ENCODE measurements around the gene APLNR. TPM values are rescaled to one million over a fixed set of nuclear protein-coding genes. Genes with fewer than 3 reads are reported as not detected.

APLNR gene
- total RNA-seq, result 10 to 100 TPM in 1 of 2 donors, 1 to 10 TPM in 1; 3.2 to 39.4 TPM
- polyA plus RNA-seq, result 1 to 10 TPM; 3.4 to 4.5 TPM

DNA sequence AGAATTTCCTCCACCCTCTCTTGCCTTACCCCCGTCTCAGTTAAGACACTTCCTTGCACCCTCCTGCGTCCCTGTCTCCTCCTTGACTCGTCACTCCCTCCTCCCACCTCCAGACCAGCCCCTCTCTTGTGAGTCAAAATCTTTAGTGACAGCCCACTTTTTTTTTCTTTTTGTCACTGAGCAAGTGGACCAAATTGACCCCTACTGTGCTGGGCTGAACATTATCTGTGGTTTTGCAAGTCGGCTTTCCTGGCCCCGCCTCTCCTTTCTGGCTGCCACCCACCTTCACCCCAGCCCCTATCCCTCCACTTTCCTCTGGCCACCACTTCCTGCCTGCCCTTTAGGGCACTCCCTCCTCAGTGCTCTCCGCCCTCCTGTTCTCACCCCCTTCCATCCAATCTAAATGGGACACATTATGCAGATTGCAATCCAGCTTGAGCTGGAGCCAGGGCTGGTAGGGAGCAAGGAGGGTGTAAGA, at the start of gene APLNR:
Gene APLNR (minus strand): TSS at position 47 of the 478 bp plus-strand sequence. CDS start 246 bp downstream, outside the sequence.
- peak; percentile 46 for DNase-seq (ENCODE audit: low spot score)
- no peak within 1 kb of the TSS for H3K9ac ChIP-seq (ENCODE audit: low read depth in 1 of 2, low read length in 2 of 2)
- H3K27ac ChIP-seq (ENCODE audit: low read depth in 1 of 2, low read length in 2 of 2), result peak within 1 kb of the TSS in 1 of 2 donors; percentile 14
- H3K9me3 ChIP-seq (ENCODE audit: control insufficient read depth in 4 of 4, low read length in 3 of 4), result no peaks in the 10 kb centered on the region
- WGBS, result 63% methylated on average over 6 of the region's 6 CpGs
- H3K36me3 ChIP-seq (ENCODE audit: control insufficient read depth in 4 of 4, insufficient read depth in 3 of 4, low read depth in 1 of 4, low read length in 3 of 4), result no peaks in the 10 kb centered on the region
- H3K4me3 ChIP-seq (ENCODE audit: low read depth in 1 of 3, low read length in 3 of 3), result peak within 1 kb of the TSS in 2 of 3 donors; percentile 10 to 43
- peaks cover 9 to 36% (median 27%) of the 10 kb centered on the region in 4 donors for H3K4me1 ChIP-seq (ENCODE audit: control insufficient read depth in 4 of 4, insufficient read depth in 4 of 4, low read length in 3 of 4)
- peaks cover 0 to 2% (median under 1%) of the 10 kb centered on the region in 4 donors for H3K27me3 ChIP-seq (ENCODE audit: control insufficient read depth in 4 of 4, insufficient read depth in 4 of 4, low read length in 3 of 4)
- TF ChIP-seq GABPA (IDR thresholded peaks at IDR 0.05 in 1 of 2, conservative IDR thresholded peaks at IDR 0.05 in 1 of 2), result no peak
- no peak for TF ChIP-seq NR2F2 (IDR thresholded peaks at IDR 0.05)
- TF ChIP-seq, protein P1, sequence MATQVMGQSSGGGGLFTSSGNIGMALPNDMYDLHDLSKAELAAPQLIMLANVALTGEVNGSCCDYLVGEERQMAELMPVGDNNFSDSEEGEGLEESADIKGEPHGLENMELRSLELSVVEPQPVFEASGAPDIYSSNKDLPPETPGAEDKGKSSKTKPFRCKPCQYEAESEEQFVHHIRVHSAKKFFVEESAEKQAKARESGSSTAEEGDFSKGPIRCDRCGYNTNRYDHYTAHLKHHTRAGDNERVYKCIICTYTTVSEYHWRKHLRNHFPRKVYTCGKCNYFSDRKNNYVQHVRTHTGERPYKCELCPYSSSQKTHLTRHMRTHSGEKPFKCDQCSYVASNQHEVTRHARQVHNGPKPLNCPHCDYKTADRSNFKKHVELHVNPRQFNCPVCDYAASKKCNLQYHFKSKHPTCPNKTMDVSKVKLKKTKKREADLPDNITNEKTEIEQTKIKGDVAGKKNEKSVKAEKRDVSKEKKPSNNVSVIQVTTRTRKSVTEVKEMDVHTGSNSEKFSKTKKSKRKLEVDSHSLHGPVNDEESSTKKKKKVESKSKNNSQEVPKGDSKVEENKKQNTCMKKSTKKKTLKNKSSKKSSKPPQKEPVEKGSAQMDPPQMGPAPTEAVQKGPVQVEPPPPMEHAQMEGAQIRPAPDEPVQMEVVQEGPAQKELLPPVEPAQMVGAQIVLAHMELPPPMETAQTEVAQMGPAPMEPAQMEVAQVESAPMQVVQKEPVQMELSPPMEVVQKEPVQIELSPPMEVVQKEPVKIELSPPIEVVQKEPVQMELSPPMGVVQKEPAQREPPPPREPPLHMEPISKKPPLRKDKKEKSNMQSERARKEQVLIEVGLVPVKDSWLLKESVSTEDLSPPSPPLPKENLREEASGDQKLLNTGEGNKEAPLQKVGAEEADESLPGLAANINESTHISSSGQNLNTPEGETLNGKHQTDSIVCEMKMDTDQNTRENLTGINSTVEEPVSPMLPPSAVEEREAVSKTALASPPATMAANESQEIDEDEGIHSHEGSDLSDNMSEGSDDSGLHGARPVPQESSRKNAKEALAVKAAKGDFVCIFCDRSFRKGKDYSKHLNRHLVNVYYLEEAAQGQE (IDR thresholded peaks at IDR 0.05), result no peak
- no peak for TF ChIP-seq ATF3 (IDR thresholded peaks at IDR 0.05)
- no peak for TF ChIP-seq HNF4A (conservative IDR thresholded peaks at IDR 0.05)
- no peak for TF ChIP-seq FOXA2 (IDR thresholded peaks at IDR 0.05)
- TF ChIP-seq EGR1 (IDR thresholded peaks at IDR 0.05; ENCODE audit: low read depth in 2 of 2), result no peak
- no peak for TF ChIP-seq JUND (IDR thresholded peaks at IDR 0.05)
- TF ChIP-seq, protein P2, sequence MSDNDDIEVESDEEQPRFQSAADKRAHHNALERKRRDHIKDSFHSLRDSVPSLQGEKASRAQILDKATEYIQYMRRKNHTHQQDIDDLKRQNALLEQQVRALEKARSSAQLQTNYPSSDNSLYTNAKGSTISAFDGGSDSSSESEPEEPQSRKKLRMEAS (IDR thresholded peaks at IDR 0.05), result no peak
- TF ChIP-seq CTCF (IDR thresholded peaks at IDR 0.05; ENCODE audit: low read depth, low read length, missing input control), result no peak
- TF ChIP-seq, protein P3, sequence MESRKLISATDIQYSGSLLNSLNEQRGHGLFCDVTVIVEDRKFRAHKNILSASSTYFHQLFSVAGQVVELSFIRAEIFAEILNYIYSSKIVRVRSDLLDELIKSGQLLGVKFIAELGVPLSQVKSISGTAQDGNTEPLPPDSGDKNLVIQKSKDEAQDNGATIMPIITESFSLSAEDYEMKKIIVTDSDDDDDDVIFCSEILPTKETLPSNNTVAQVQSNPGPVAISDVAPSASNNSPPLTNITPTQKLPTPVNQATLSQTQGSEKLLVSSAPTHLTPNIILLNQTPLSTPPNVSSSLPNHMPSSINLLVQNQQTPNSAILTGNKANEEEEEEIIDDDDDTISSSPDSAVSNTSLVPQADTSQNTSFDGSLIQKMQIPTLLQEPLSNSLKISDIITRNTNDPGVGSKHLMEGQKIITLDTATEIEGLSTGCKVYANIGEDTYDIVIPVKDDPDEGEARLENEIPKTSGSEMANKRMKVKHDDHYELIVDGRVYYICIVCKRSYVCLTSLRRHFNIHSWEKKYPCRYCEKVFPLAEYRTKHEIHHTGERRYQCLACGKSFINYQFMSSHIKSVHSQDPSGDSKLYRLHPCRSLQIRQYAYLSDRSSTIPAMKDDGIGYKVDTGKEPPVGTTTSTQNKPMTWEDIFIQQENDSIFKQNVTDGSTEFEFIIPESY (IDR thresholded peaks at IDR 0.05), result no peak

- DNase-seq (ENCODE audit: low spot score), result no peak
- peaks cover 0 to 1% (median under 1%) of the 10 kb centered on the region in 4 donors for H3K4me1 ChIP-seq (ENCODE audit: control insufficient read depth in 4 of 4, insufficient read depth in 4 of 4, low read length in 3 of 4)
- no peak overlapping the region for H3K9ac ChIP-seq (ENCODE audit: low read depth in 1 of 2, low read length in 2 of 2)
- H3K9me3 ChIP-seq (ENCODE audit: control insufficient read depth in 4 of 4, low read length in 3 of 4), result no peaks in the 10 kb centered on the region
- no peaks in the 10 kb centered on the region for H3K27me3 ChIP-seq (ENCODE audit: control insufficient read depth in 4 of 4, insufficient read depth in 4 of 4, low read length in 3 of 4)
- no peaks in the 10 kb centered on the region for H3K36me3 ChIP-seq (ENCODE audit: control insufficient read depth in 4 of 4, insufficient read depth in 3 of 4, low read depth in 1 of 4, low read length in 3 of 4)
- H3K4me3 ChIP-seq (ENCODE audit: low read depth in 1 of 3, low read length in 3 of 3), result no peak overlapping the region
- WGBS, result 91% methylated on average over 2 of the region's 2 CpGs
- no peak overlapping the region for H3K27ac ChIP-seq (ENCODE audit: low read depth in 1 of 2, low read length in 2 of 2)
- TF ChIP-seq FOXA2 (IDR thresholded peaks at IDR 0.05) (no peak), CTCF (IDR thresholded peaks at IDR 0.05; ENCODE audit: low read depth, low read length, missing input control) (no peak), JUND (IDR thresholded peaks at IDR 0.05) (no peak), RXRA (IDR thresholded peaks at IDR 0.05) (no peak), ATF3 (IDR thresholded peaks at IDR 0.05) (no peak), HNF4A (conservative IDR thresholded peaks at IDR 0.05) (no peak), TAF1 (conservative IDR thresholded peaks at IDR 0.05) (no peak), GABPA (IDR thresholded peaks at IDR 0.05 in 1 of 2, conservative IDR thresholded peaks at IDR 0.05 in 1 of 2) (no peak), SP1 (IDR thresholded peaks at IDR 0.05) (no peak), HNF4G (IDR thresholded peaks at IDR 0.05) (no peak), EGR1 (IDR thresholded peaks at IDR 0.05; ENCODE audit: low read depth in 2 of 2) (no peak)
- TF ChIP-seq, protein P2 (IDR thresholded peaks at IDR 0.05), result no peak
- TF ChIP-seq, protein P3 (IDR thresholded peaks at IDR 0.05), result no peak
Measured at GRCh38 chr11:57283231-57283990, 46.4 kb upstream of the APLNR start.

All from liver (tissue), 9 donors.